IPS-18c (cell line): ENCODE data around the gene GSN.

Source experiments
- H3K4me3 ChIP-seq: 2 replicates; pipeline ENCODE4 v1.7.0; 2013; ENCODE audit warnings: low read depth, mild to moderate bottlenecking, low read length, moderate library complexity; ENCODE audit not compliant: insufficient read depth
- H3K9me3 ChIP-seq: one replicate; pipeline ENCODE4 v1.6.1; 2013; ENCODE audit warnings: mild to moderate bottlenecking, low read length, moderate library complexity; ENCODE audit not compliant: control insufficient read depth, insufficient read depth

Gene GSN

GRCh38 chr9:121266906-121267650 is 884 bp upstream of the GSN start:
- H3K9me3 ChIP-seq, result no peaks in the 10 kb centered on the region
- H3K4me3 ChIP-seq, result peak overlapping the region; percentile 55

- Histone ChIP-seq H3K4me3 (peak overlapping the region; percentile 80), H3K9me3 (no peaks in the 10 kb centered on the region)
These were observed 562 bp downstream of the GSN start for GRCh38 chr9:121268598-121268850.

- Histone ChIP-seq H3K4me3 (peak overlapping the region; percentile 80), H3K9me3 (no peaks in the 10 kb centered on the region)
These were observed 1.1 kb downstream of the GSN start for GRCh38 chr9:121268851-121269641.

GRCh38 chr9:121269642-121270254 is 1.8 kb downstream of the GSN start:
- peak overlapping the region; percentile 31; the same call in 1 of the 2 replicates for H3K4me3 ChIP-seq
- H3K9me3 ChIP-seq, result no peaks in the 10 kb centered on the region

GRCh38 chr9:121271368-121272341 is 3.7 kb downstream of the GSN start:
- Histone ChIP-seq H3K9me3 (no peaks in the 10 kb centered on the region), H3K4me3 (no peak overlapping the region)

- Histone ChIP-seq H3K4me3 (no peak overlapping the region), H3K9me3 (no peaks in the 10 kb centered on the region)
These were observed 4.5 kb downstream of the GSN start for GRCh38 chr9:121272401-121272948.

- H3K9me3 ChIP-seq, result no peaks in the 10 kb centered on the region
- H3K4me3 ChIP-seq, result no peak overlapping the region
These were observed 5.3 kb downstream of the GSN start for GRCh38 chr9:121273064-121273775.

GRCh38 chr9:121274851-121275250 is 6.9 kb downstream of the GSN start:
- H3K4me3 ChIP-seq, result no peak overlapping the region
- H3K9me3 ChIP-seq, result no peaks in the 10 kb centered on the region

- Histone ChIP-seq H3K4me3 (no peak overlapping the region), H3K9me3 (no peaks in the 10 kb centered on the region)
These were observed 8.1 kb downstream of the GSN start for GRCh38 chr9:121275781-121276658.

GRCh38 chr9:121277026-121277425 is 9.1 kb downstream of the GSN start:
- no peak overlapping the region for H3K4me3 ChIP-seq
- no peaks in the 10 kb centered on the region for H3K9me3 ChIP-seq

GRCh38 chr9:121277518-121278295 is 9.7 kb downstream of the GSN start:
- no peaks in the 10 kb centered on the region for H3K9me3 ChIP-seq
- no peak overlapping the region for H3K4me3 ChIP-seq

GRCh38 chr9:121278477-121279261 is 10.7 kb downstream of the GSN start:
- no peak overlapping the region for H3K4me3 ChIP-seq
- H3K9me3 ChIP-seq, result no peaks in the 10 kb centered on the region

- Histone ChIP-seq H3K4me3 (no peak overlapping the region), H3K9me3 (no peaks in the 10 kb centered on the region)
These were observed 11.9 kb downstream of the GSN start for GRCh38 chr9:121279776-121280388.
